ENCODE data around the gene FAM13C. TPM values are rescaled to one million over a fixed set of nuclear protein-coding genes. Genes with fewer than 3 reads are reported as not detected.
A peak's percentile ranks its signal among the peaks of the same experiment; 100 is the strongest.

FAM13C gene
- total and polyA plus RNA-seq, 7 donors: 1.0 to 31.7 (median 13.1) TPM

GRCh38 chr10:59236064-59236697 lies 126.2 kb downstream of the FAM13C start:
- 75 to 82% (median 78%) methylated on average over 4 of the region's 4 CpGs for WGBS, 3 donors
- ATAC-seq: no peak
- intact Hi-C loops (cut with DNase I): loop anchor here (5.0 to 10.0 kb wide), 4 partner anchors 346 to 799 kb away; no protein-coding TSS in a partner anchor

GRCh38 chr10:59234816-59235429 lies 127.4 kb downstream of the FAM13C start:
- Histone ChIP-seq H3K36me3 (ENCODE audit: insufficient read depth in 1 of 2, low read depth in 1 of 2) (no peaks in the 10 kb centered on the region), H3K27ac (no peak overlapping the region), H3K4me1 (no peaks in the 10 kb centered on the region), H3K9me3 (no peaks in the 10 kb centered on the region), H3K27me3 (ENCODE audit: insufficient read depth in 3 of 3, low read length in 2 of 3) (no peaks in the 10 kb centered on the region), H3K4me3 (no peak overlapping the region)
- TF ChIP-seq CTCF (IDR thresholded peaks at IDR 0.05): peak; percentile 52
- intact Hi-C loops (cut with DNase I): loop anchor here (5.0 to 10.0 kb wide), 5 partner anchors 283 to 800 kb away; no protein-coding TSS in a partner anchor
- DNase-seq (no peak), ATAC-seq (no peak)

More at GRCh38 chr10:59236064-59236697, 126.2 kb downstream of the FAM13C start:
- Histone ChIP-seq H3K27ac (no peak overlapping the region), H3K36me3 (ENCODE audit: insufficient read depth in 1 of 2, low read depth in 1 of 2) (no peaks in the 10 kb centered on the region), H3K9me3 (no peaks in the 10 kb centered on the region), H3K27me3 (ENCODE audit: insufficient read depth in 3 of 3, low read length in 2 of 3) (no peaks in the 10 kb centered on the region), H3K4me3 (no peak overlapping the region), H3K4me1 (no peaks in the 10 kb centered on the region)
- TF ChIP-seq CTCF (IDR thresholded peaks at IDR 0.05): no peak
- no peak for DNase-seq

- no peak overlapping the region for H3K27ac ChIP-seq
- no peaks in the 10 kb centered on the region for H3K9me3 ChIP-seq
- no peak for DNase-seq
- no peak overlapping the region for H3K4me3 ChIP-seq
- H3K27me3 ChIP-seq (ENCODE audit: insufficient read depth in 3 of 3, low read length in 2 of 3): no peaks in the 10 kb centered on the region
- no peak for ATAC-seq
- intact Hi-C loops (cut with DNase I): loop anchor here (5.0 to 10.0 kb wide), 3 partner anchors 282 to 801 kb away; no protein-coding TSS in a partner anchor
- TF ChIP-seq CTCF (IDR thresholded peaks at IDR 0.05): no peak
- H3K4me1 ChIP-seq: no peaks in the 10 kb centered on the region
- no peaks in the 10 kb centered on the region for H3K36me3 ChIP-seq (ENCODE audit: insufficient read depth in 1 of 2, low read depth in 1 of 2)
- 68 to 70% (median 69%) methylated on average over 3 of the region's 3 CpGs for WGBS, 3 donors
Measured at GRCh38 chr10:59234194-59234593, 128.2 kb downstream of the FAM13C start.

- no peak overlapping the region for H3K27ac ChIP-seq
- WGBS, 3 donors: 94 to 97% (median 96%) methylated on average over 4 of the region's 4 CpGs
- no peak for ATAC-seq
- H3K27me3 ChIP-seq (ENCODE audit: insufficient read depth in 3 of 3, low read length in 2 of 3): no peaks in the 10 kb centered on the region
- H3K4me3 ChIP-seq: no peak overlapping the region
- H3K36me3 ChIP-seq (ENCODE audit: insufficient read depth in 1 of 2, low read depth in 1 of 2): no peaks in the 10 kb centered on the region
- intact Hi-C loops (cut with DNase I): no loop called here
- no peaks in the 10 kb centered on the region for H3K4me1 ChIP-seq
- DNase-seq: no peak
- no peaks in the 10 kb centered on the region for H3K9me3 ChIP-seq
- TF ChIP-seq CTCF (IDR thresholded peaks at IDR 0.05): no peak
Measured at GRCh38 chr10:59229441-59229840, 132.9 kb downstream of the FAM13C start.
